Dedifferentiated amniotic fluid mesenchymal stem cell (primary cell): ENCODE results near the gene EDIL3.
"Not testable (repeated sequence)": the region's sequence is repeated elsewhere in the genome, so short reads cannot be mapped to it uniquely, and the experiment has no call there.

Experiments used
- DNase-seq: peaks from one replicate; pipeline ENCODE4 v3.0.0-alpha.2; 2016; ENCODE audit errors: extremely low spot score

The EDIL3 gene

GRCh38 chr5:84378961-84379360 lies 5.7 kb downstream of the EDIL3 start:
- peak; percentile 52 for DNase-seq

- peak; percentile 88 for DNase-seq
These were observed 6.3 kb downstream of the EDIL3 start for GRCh38 chr5:84378420-84378819.

GRCh38 chr5:84376346-84376745 lies 8.3 kb downstream of the EDIL3 start:
- no peak for DNase-seq

- no peak for DNase-seq
These were observed 10.1 kb downstream of the EDIL3 start for GRCh38 chr5:84374568-84374967.

- DNase-seq: no peak
These were observed 11.2 kb downstream of the EDIL3 start for GRCh38 chr5:84373506-84373905.

- peak; percentile 82 for DNase-seq
These were observed 12.5 kb downstream of the EDIL3 start for GRCh38 chr5:84372066-84372695.

GRCh38 chr5:84370176-84370575 lies 14.5 kb downstream of the EDIL3 start:
- DNase-seq: no peak

GRCh38 chr5:84364043-84364442 lies 20.6 kb downstream of the EDIL3 start:
- no peak for DNase-seq

GRCh38 chr5:84362061-84362720 lies 22.5 kb downstream of the EDIL3 start:
- no peak for DNase-seq

- DNase-seq: no peak
These were observed 23.1 kb downstream of the EDIL3 start for GRCh38 chr5:84361572-84361971.

- no peak for DNase-seq
These were observed 24.6 kb downstream of the EDIL3 start for GRCh38 chr5:84360056-84360455.

GRCh38 chr5:84354101-84354500 lies 30.6 kb downstream of the EDIL3 start:
- DNase-seq: no peak

GRCh38 chr5:84344788-84345187 lies 39.9 kb downstream of the EDIL3 start:
- no peak for DNase-seq

GRCh38 chr5:84343171-84343570 lies 41.5 kb downstream of the EDIL3 start:
- no peak for DNase-seq

- no peak for DNase-seq
These were observed 52.6 kb downstream of the EDIL3 start for GRCh38 chr5:84332106-84332505.

- DNase-seq: no peak
These were observed 57.1 kb downstream of the EDIL3 start for GRCh38 chr5:84327591-84327990.

GRCh38 chr5:84322646-84323045 lies 62.0 kb downstream of the EDIL3 start:
- DNase-seq: no peak

- DNase-seq: not testable (repeated sequence)
These were observed 66.9 kb downstream of the EDIL3 start for GRCh38 chr5:84317826-84318225.

GRCh38 chr5:84312280-84312679 lies 72.4 kb downstream of the EDIL3 start:
- DNase-seq: not testable (repeated sequence)

GRCh38 chr5:84309850-84310249 lies 74.8 kb downstream of the EDIL3 start:
- peak; percentile 5 for DNase-seq

GRCh38 chr5:84306601-84307000 lies 78.1 kb downstream of the EDIL3 start:
- DNase-seq: no peak

GRCh38 chr5:84304599-84304998 lies 80.1 kb downstream of the EDIL3 start:
- DNase-seq: no peak

GRCh38 chr5:84303315-84303714 lies 81.4 kb downstream of the EDIL3 start:
- peak; percentile 9 for DNase-seq

- no peak for DNase-seq
These were observed 83.1 kb downstream of the EDIL3 start for GRCh38 chr5:84301535-84301934.
